Neural crest cell (in vitro differentiated cells): ENCODE data around the gene SMPD3. TPM values are rescaled to one million over a fixed set of nuclear protein-coding genes. Genes with fewer than 3 reads are reported as not detected.

Experiments
- DNase-seq: peaks from one replicate; pipeline ENCODE4 v3.0.0; 2021; ENCODE audit warnings: low read depth, mixed read lengths, low spot score
- H3K27ac Mint-ChIP-seq: one replicate; pipeline ENCODE4 v1.8.0; 2021; ENCODE audit warnings: mild to moderate bottlenecking, mixed read lengths; ENCODE audit not compliant: unreplicated experiment
- H3K27me3 Mint-ChIP-seq: 2 replicates; pipeline ENCODE4 v1.8.0; 2021; ENCODE audit warnings: low read depth, mild to moderate bottlenecking, mixed read lengths
- H3K36me3 Mint-ChIP-seq: 2 replicates; pipeline ENCODE4 v1.8.0; 2021; ENCODE audit warnings: low read depth, mild to moderate bottlenecking, mixed read lengths
- H3K4me1 Mint-ChIP-seq: 2 replicates; pipeline ENCODE4 v1.8.0; 2021; ENCODE audit warnings: mixed read lengths
- H3K4me3 Mint-ChIP-seq: one replicate; pipeline ENCODE4 v1.8.0; 2021; ENCODE audit warnings: mild to moderate bottlenecking, mixed read lengths
- H3K9me3 Mint-ChIP-seq: 2 replicates; pipeline ENCODE4 v1.8.0; 2021; ENCODE audit warnings: mixed read lengths
- CTCF ChIP-seq: fragments of 200-600 bp; sonication (generic); conservative IDR thresholded peaks from 2 replicates; pipeline ENCODE4 v1.5.0; 2021; ENCODE audit warnings: antibody characterized with exemption, mild to moderate bottlenecking
- total RNA-seq: library from RNA; stranded (reverse); gene quantifications from 2 replicates; pipeline ENCODE4 v1.2.1, GENCODE V29; 2021

Gene SMPD3
- total RNA-seq, 1 donor from 2014 or later = 3.8 TPM

DNA sequence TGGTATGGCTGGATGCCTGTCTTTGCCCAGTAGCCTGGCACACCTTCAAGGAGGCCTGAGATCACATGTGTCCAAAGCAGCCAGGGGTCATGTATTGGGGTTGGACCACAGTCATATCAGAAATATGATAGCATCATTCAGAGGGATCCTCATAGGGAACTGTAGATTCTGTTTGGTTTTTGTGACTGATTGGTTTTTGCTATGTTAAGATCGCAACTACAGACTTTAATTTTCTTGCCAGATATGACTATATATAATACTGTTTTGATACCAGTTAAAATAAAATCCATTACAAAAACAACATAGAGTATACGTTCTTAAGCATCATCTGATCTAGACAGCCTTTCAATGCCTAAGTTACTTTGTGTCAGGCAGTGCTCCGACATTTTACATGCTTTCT, 11.8 kb upstream of the SMPD3 start:
- H3K4me1 Mint-ChIP-seq = no peaks in the 10 kb centered on the region
- TF ChIP-seq CTCF = no peak
- H3K4me3 Mint-ChIP-seq = no peak overlapping the region
- no peak for DNase-seq
- no peaks in the 10 kb centered on the region for H3K36me3 Mint-ChIP-seq
- no peaks in the 10 kb centered on the region for H3K9me3 Mint-ChIP-seq
- no peak overlapping the region for H3K27ac Mint-ChIP-seq
- no peaks in the 10 kb centered on the region for H3K27me3 Mint-ChIP-seq

DNA sequence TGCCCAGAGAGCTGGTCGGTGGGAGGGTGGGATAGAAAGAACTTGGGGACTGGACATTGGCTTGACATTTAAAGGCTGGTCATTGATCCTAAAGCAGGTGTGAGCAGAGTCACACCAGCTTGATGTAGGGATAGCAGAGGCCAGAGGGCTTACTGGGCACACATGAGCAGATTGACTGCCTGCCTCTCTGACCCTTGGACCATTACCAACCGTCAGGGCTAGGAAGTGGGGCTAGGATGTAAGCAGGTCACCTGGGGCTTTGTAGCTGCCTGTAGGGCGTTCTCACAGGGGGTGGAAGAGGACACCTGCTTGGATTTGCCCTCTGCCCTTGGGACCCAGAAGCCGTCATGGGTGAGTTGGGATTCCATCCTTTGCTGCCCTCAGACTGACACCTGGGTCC, 11.1 kb upstream of the SMPD3 start:
- Mint-ChIP-seq H3K4me1 (no peaks in the 10 kb centered on the region), H3K27ac (no peak overlapping the region), H3K9me3 (no peaks in the 10 kb centered on the region), H3K4me3 (no peak overlapping the region), H3K36me3 (no peaks in the 10 kb centered on the region), H3K27me3 (no peaks in the 10 kb centered on the region)
- no peak for DNase-seq
- no peak for TF ChIP-seq CTCF

DNA sequence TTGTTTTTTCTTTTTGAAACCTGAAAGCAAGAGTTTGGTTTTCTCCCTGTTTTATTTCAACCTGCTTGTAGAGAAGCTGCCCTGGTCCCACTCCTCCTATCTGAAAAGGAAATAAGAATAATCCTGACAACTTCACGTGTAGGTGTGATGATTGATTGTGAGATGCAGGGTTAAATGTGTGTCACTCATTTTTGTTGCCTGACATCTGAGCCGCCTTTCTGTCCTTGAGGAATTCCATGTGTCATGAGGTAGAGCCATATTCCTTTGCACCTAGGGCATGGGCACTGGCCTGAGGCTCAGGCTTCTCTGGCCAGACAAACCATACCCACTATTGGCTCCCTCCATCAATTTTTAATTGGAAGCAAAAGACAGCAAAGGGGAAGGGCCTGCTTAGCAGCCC, 10.2 kb upstream of the SMPD3 start:
- Mint-ChIP-seq H3K27me3 (no peaks in the 10 kb centered on the region), H3K27ac (no peak overlapping the region), H3K9me3 (no peaks in the 10 kb centered on the region), H3K36me3 (no peaks in the 10 kb centered on the region), H3K4me1 (no peaks in the 10 kb centered on the region), H3K4me3 (no peak overlapping the region)
- no peak for DNase-seq
- no peak for TF ChIP-seq CTCF

GRCh38 chr16:68458101-68458500, 9.8 kb upstream of the SMPD3 start:
- Mint-ChIP-seq H3K4me3 (no peak overlapping the region), H3K36me3 (no peaks in the 10 kb centered on the region), H3K27me3 (no peaks in the 10 kb centered on the region), H3K27ac (no peak overlapping the region), H3K9me3 (no peaks in the 10 kb centered on the region), H3K4me1 (no peaks in the 10 kb centered on the region)
- no peak for DNase-seq
- TF ChIP-seq CTCF = no peak

- Mint-ChIP-seq H3K9me3 (no peaks in the 10 kb centered on the region), H3K4me3 (no peak overlapping the region), H3K27ac (no peak overlapping the region), H3K36me3 (no peaks in the 10 kb centered on the region), H3K27me3 (no peaks in the 10 kb centered on the region), H3K4me1 (no peaks in the 10 kb centered on the region)
- no peak for TF ChIP-seq CTCF
- no peak for DNase-seq
Measured at GRCh38 chr16:68455631-68456030, 7.3 kb upstream of the SMPD3 start.

GRCh38 chr16:68454920-68455435, 6.7 kb upstream of the SMPD3 start:
- Mint-ChIP-seq H3K27ac (no peak overlapping the region), H3K36me3 (no peaks in the 10 kb centered on the region), H3K27me3 (no peaks in the 10 kb centered on the region), H3K4me3 (no peak overlapping the region), H3K4me1 (peaks cover 3% of the 10 kb centered on the region), H3K9me3 (no peaks in the 10 kb centered on the region)
- no peak for TF ChIP-seq CTCF
- no peak for DNase-seq
